Fibroblast of skin of scalp (primary cell): ENCODE measurements around the gene ZXDC.
A peak's percentile ranks its signal among the peaks of the same experiment; 100 is the strongest.

Experiments used
- DNase-seq: peaks from one replicate; pipeline ENCODE4 v3.0.0-alpha.2; 2013

ZXDC gene

DNA sequence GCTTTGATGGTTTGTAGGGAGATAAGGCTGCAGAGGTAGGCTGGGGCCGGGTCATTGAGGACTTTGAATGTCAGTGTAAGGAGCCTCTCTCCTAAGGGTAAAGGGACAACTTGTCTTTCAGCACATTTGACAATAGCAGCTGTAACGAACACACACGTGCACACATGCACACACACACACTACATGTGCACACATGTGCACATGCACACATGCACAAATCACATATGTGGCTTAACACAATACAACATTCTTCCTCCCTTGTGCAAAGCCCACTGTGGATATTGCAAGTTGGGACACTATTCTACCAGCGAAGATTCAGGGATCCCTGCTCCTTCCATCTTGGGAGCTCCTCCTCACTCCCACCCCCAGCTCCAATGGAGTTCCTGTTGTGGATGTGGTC lies 82.1 kb downstream of the ZXDC start:
- no peak for DNase-seq

DNA sequence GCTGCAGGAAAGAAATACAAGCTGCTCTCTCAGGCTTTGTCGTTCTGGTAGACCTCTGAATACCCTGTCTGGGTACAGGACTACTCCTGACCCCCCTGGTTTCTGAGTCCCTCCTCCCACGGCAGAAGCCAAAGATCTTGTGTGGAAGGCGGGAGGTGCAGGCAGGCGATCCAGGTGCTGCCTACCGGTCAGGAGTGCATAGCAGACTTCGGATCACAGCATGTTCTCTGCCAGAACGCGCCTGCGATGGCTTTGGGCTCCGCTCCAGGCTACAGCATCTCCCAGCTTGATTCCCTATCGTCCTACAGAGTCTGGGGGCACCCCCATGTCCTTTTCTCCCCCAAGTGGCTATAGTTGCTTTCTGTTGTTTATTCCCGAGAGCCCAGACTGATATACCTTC lies 83.4 kb downstream of the ZXDC start:
- no peak for DNase-seq

DNA sequence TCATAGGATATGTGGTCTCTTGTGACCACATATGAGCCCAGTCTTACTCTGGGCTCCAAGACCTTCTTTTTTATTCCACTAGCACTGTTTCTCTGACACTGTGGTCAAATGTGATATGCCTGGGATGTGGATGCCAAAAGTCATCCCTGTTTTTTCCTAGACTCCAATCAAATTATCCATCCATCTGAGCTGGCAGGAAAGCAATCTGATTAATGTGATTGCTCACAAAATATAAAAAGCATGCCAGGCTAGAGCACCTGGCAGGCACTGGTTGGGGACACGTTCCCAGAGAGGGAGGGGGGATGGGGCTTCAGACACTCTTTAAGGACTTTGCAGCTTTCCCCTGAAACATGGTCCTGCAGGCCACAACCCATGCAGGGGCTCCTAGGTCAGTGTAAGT lies 84.1 kb downstream of the ZXDC start:
- no peak for DNase-seq

DNA sequence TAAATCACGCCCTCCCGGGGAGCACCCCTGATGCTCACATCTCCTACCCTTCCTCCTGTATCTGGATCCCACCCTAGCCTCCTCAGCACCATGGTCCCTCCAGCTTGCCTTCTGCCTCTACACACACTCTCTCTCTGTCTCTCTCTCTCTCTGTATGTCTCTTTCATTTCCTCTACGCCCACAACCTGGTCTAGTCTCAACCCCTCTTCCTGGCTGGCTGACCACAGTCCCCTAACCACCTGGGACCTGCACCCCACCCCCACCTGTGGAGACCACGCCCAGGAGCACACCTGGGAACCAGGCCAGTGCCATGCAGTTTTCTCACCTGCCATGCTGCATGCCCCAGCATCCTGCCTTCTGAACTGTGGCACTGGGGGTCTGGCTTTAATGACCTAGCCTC lies 84.9 kb downstream of the ZXDC start:
- DNase-seq: no peak

DNA sequence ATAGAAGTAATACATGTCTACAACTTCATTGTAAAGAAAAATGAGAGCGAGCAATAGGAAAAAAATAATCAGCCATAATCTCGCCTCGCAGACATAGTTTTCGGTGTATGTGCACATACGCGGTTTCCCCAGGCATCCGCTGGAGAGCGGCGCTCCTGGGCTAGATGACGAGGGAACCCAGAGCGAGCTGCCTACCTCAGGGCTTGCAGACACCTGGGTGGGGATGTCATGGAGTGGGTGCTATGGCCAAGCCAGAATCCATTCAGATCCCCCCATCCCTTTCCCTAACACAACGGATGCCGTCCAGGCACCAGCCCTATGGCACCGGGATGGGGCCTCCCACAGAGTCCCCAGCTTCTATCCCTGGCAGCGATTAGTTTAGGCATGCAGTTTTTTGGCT lies 85.5 kb downstream of the ZXDC start:
- DNase-seq: no peak

DNA sequence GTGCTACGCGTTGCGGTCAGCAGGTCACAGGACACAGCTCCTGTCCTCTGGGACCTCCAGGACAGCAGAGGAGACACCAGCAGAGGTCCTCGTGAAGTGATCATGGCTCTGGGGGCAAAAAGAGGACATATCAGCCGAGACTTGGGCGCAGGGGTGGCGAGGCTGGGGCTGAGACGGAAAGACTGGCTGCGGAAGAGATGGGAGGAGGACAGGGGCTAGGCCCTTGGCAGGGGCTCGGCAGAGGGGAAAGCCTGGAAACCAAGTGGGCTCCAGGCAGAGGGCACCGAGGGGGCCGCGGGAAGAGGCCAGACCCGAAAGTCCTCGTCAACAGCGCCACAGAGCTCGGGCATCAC lies 85.9 kb downstream of the ZXDC start:
- no peak for DNase-seq

DNA sequence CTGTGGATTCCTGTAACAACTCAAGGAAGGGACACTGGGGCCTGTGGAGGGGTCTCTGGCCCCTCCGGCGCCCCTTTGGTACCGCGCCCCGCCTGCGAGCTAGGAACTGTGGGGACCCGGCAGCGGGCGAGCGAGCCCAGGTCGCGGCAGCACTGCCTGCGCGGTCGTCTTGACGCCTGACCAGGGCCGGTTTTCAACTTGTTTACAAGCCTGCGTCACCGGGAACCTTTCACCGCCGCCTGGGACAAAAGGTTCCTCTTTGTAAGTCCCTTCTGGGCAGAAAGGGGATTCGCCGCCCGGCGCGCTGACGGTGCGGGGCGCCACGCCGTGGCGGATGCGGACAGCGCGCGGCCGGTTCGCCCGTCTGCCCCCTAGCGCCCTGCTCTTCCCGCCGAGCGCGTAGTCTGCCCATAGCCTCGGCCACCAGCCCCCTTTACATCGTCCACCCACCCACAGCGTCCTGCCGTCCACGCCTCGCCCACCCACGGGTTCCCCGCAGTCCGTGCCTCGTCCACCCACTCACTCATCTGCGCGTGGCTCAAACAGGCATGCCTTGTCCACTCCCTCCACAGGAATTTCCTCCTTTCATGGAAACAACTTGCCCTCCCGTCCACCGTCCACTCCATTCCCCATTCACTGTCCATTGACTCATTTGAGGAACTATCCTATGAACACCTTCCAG lies 86.4 kb downstream of the ZXDC start:
- peak; percentile 77 for DNase-seq
